Measurements from ENCODE around the gene TMEM53.

Gene TMEM53

DNA sequence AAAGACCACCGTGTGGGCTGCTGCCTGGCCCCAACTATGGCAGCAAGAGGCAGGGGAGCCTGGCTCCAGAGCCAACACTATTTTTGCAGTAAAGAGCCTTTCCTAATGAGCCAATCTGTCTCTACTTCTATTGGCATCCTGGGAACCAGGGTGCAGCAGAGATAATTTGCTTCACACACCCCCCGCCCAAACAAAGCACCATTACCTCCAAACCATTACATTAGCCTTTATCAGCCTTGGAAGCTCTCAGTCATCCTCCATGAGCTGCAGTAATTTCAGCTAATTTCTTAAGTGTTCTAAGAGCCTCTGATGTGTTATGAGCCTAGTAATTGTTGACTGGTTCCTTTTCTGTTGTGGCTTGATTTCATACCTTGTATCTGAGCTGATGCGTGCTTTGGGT, 21.8 kb upstream of the TMEM53 start:
- H3K36me3 ChIP-seq (ENCODE audit: control insufficient read depth, insufficient read depth, low read length, severe bottlenecking): no peaks in the 10 kb centered on the region
- H3K4me3 ChIP-seq (ENCODE audit: low read length): no peak overlapping the region
- H3K27me3 ChIP-seq (replicated peaks; ENCODE audit: control insufficient read depth, insufficient read depth, low read length): no peaks in the 10 kb centered on the region
- DNase-seq (ENCODE audit: low read depth): no peak
- no peak overlapping the region for H3K9ac ChIP-seq (ENCODE audit: low read length)
- H3K9me3 ChIP-seq (ENCODE audit: control insufficient read depth, low read length): no peaks in the 10 kb centered on the region
- H3K4me1 ChIP-seq (ENCODE audit: control insufficient read depth, insufficient read depth, low read length): no peaks in the 10 kb centered on the region

DNA sequence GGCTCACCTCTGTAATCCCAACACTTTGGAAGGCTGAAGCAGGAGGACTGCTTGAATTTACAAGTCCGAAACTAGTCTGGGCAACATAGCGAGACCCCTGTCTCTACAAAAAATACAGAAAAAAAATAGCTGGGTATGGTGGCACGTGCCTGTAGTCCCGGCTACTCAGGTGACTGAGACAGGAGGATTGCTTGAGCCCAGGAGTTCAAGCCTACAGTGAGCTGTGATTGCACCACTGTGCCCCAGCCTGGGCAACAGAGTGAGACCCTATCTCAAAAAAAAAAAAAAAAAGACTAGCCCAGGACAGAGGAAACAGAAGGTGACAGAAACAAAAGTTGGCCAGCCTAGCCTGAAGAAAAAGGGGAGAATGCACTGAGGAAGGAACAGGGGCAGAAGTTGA, 21.4 kb upstream of the TMEM53 start:
- no peak for DNase-seq (ENCODE audit: low read depth)
- H3K9me3 ChIP-seq (ENCODE audit: control insufficient read depth, low read length): no peaks in the 10 kb centered on the region
- H3K4me1 ChIP-seq (ENCODE audit: control insufficient read depth, insufficient read depth, low read length): no peaks in the 10 kb centered on the region
- H3K4me3 ChIP-seq (ENCODE audit: low read length): no peak overlapping the region
- H3K27me3 ChIP-seq (replicated peaks; ENCODE audit: control insufficient read depth, insufficient read depth, low read length): no peaks in the 10 kb centered on the region
- no peaks in the 10 kb centered on the region for H3K36me3 ChIP-seq (ENCODE audit: control insufficient read depth, insufficient read depth, low read length, severe bottlenecking)
- no peak overlapping the region for H3K9ac ChIP-seq (ENCODE audit: low read length)

- H3K9ac ChIP-seq (ENCODE audit: low read length): no peak overlapping the region
- no peaks in the 10 kb centered on the region for H3K9me3 ChIP-seq (ENCODE audit: control insufficient read depth, low read length)
- no peak overlapping the region for H3K4me3 ChIP-seq (ENCODE audit: low read length)
- no peak for DNase-seq (ENCODE audit: low read depth)
- H3K4me1 ChIP-seq (ENCODE audit: control insufficient read depth, insufficient read depth, low read length): no peaks in the 10 kb centered on the region
- H3K27me3 ChIP-seq (replicated peaks; ENCODE audit: control insufficient read depth, insufficient read depth, low read length): no peaks in the 10 kb centered on the region
- H3K36me3 ChIP-seq (ENCODE audit: control insufficient read depth, insufficient read depth, low read length, severe bottlenecking): no peaks in the 10 kb centered on the region
These were observed 20.7 kb upstream of the TMEM53 start for GRCh38 chr1:44694863-44695478.

DNA sequence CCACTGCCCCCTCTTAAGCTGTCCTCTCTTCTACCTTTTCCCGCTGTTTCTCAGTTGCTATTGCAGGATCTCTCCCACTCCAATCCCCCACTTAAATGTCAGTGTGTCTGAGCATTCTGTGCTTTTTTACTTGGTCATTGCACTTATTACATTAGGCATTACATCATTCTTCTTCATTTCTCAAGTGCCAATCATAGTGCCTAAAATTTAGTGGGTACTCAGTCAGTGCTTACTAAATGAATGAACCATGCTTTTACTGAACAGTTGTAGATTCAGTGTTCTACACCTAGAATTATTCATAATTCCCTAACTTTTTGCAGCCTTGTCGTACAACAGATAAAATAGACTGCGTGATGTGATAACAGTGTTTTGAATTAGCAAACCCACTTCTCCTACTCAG, 19.6 kb upstream of the TMEM53 start:
- no peak for DNase-seq (ENCODE audit: low read depth)
- no peaks in the 10 kb centered on the region for H3K27me3 ChIP-seq (replicated peaks; ENCODE audit: control insufficient read depth, insufficient read depth, low read length)
- no peaks in the 10 kb centered on the region for H3K4me1 ChIP-seq (ENCODE audit: control insufficient read depth, insufficient read depth, low read length)
- H3K9ac ChIP-seq (ENCODE audit: low read length): no peak overlapping the region
- H3K36me3 ChIP-seq (ENCODE audit: control insufficient read depth, insufficient read depth, low read length, severe bottlenecking): no peaks in the 10 kb centered on the region
- no peak overlapping the region for H3K4me3 ChIP-seq (ENCODE audit: low read length)
- H3K9me3 ChIP-seq (ENCODE audit: control insufficient read depth, low read length): no peaks in the 10 kb centered on the region

GRCh38 chr1:44693159-44693558, 18.9 kb upstream of the TMEM53 start:
- Histone ChIP-seq H3K9me3 (ENCODE audit: control insufficient read depth, low read length) (no peaks in the 10 kb centered on the region), H3K27me3 (replicated peaks; ENCODE audit: control insufficient read depth, insufficient read depth, low read length) (no peaks in the 10 kb centered on the region), H3K36me3 (ENCODE audit: control insufficient read depth, insufficient read depth, low read length, severe bottlenecking) (no peaks in the 10 kb centered on the region), H3K4me3 (ENCODE audit: low read length) (no peak overlapping the region), H3K4me1 (ENCODE audit: control insufficient read depth, insufficient read depth, low read length) (no peaks in the 10 kb centered on the region), H3K9ac (ENCODE audit: low read length) (no peak overlapping the region)
- DNase-seq (ENCODE audit: low read depth): no peak

GRCh38 chr1:44689447-44689765, 15.1 kb upstream of the TMEM53 start:
- no peaks in the 10 kb centered on the region for H3K27me3 ChIP-seq (replicated peaks; ENCODE audit: control insufficient read depth, insufficient read depth, low read length)
- no peak overlapping the region for H3K4me3 ChIP-seq (ENCODE audit: low read length)
- no peak overlapping the region for H3K9ac ChIP-seq (ENCODE audit: low read length)
- peaks cover 5% of the 10 kb centered on the region for H3K4me1 ChIP-seq (ENCODE audit: control insufficient read depth, insufficient read depth, low read length)
- no peaks in the 10 kb centered on the region for H3K9me3 ChIP-seq (ENCODE audit: control insufficient read depth, low read length)
- H3K36me3 ChIP-seq (ENCODE audit: control insufficient read depth, insufficient read depth, low read length, severe bottlenecking): no peaks in the 10 kb centered on the region
- DNase-seq (ENCODE audit: low read depth): no peak

GRCh38 chr1:44688760-44689446, 14.6 kb upstream of the TMEM53 start:
- Histone ChIP-seq H3K4me3 (ENCODE audit: low read length) (no peak overlapping the region), H3K9ac (ENCODE audit: low read length) (no peak overlapping the region), H3K36me3 (ENCODE audit: control insufficient read depth, insufficient read depth, low read length, severe bottlenecking) (no peaks in the 10 kb centered on the region), H3K9me3 (ENCODE audit: control insufficient read depth, low read length) (no peaks in the 10 kb centered on the region), H3K27me3 (replicated peaks; ENCODE audit: control insufficient read depth, insufficient read depth, low read length) (no peaks in the 10 kb centered on the region), H3K4me1 (ENCODE audit: control insufficient read depth, insufficient read depth, low read length) (peaks cover 5% of the 10 kb centered on the region)
- no peak for DNase-seq (ENCODE audit: low read depth)

DNA sequence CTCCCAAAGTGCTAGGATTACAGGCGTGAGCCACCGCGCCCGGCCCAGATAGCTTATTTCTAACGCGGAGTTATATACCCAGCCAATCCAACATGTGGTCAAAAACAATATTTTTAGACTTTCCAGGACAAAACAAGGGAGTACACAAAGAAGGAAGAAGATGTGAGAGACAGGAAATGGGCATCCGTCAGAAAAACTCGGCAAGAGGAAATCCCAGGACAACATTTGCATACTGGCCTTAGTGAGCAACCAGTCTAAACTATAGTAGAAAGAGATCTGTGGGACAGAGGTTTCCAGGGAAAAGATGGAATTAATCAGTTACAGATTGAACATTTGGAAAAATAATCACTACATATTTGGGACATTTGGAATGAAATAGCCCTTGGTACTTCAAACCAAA, 11.6 kb upstream of the TMEM53 start:
- H3K9ac ChIP-seq (ENCODE audit: low read length): no peak overlapping the region
- H3K4me1 ChIP-seq (ENCODE audit: control insufficient read depth, insufficient read depth, low read length): peaks cover 5% of the 10 kb centered on the region
- no peak overlapping the region for H3K4me3 ChIP-seq (ENCODE audit: low read length)
- H3K36me3 ChIP-seq (ENCODE audit: control insufficient read depth, insufficient read depth, low read length, severe bottlenecking): no peaks in the 10 kb centered on the region
- H3K9me3 ChIP-seq (ENCODE audit: control insufficient read depth, low read length): no peaks in the 10 kb centered on the region
- no peaks in the 10 kb centered on the region for H3K27me3 ChIP-seq (replicated peaks; ENCODE audit: control insufficient read depth, insufficient read depth, low read length)
- DNase-seq (ENCODE audit: low read depth): no peak

DNA sequence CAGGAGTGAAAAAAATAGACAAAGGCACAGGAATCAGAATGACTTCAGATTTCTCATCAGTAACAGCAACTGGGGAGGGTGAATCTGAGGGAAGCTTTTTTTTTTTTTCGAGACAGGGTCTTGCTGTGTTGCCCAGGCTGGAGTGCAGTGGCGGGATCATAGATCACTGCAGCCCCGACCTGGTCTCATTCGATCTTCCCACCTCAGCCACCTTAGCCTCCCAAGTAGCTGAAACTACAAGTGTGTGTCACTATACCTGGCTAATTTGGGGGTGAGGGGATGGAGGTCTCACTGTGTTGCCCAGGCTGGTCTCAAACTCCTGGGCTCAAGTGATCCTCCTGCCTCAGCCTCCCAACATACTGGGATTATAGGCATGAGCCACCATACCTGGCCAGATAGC, 10.9 kb upstream of the TMEM53 start:
- no peak for DNase-seq (ENCODE audit: low read depth)
- no peaks in the 10 kb centered on the region for H3K9me3 ChIP-seq (ENCODE audit: control insufficient read depth, low read length)
- no peak overlapping the region for H3K4me3 ChIP-seq (ENCODE audit: low read length)
- H3K9ac ChIP-seq (ENCODE audit: low read length): no peak overlapping the region
- H3K4me1 ChIP-seq (ENCODE audit: control insufficient read depth, insufficient read depth, low read length): peaks cover 5% of the 10 kb centered on the region
- H3K36me3 ChIP-seq (ENCODE audit: control insufficient read depth, insufficient read depth, low read length, severe bottlenecking): no peaks in the 10 kb centered on the region
- H3K27me3 ChIP-seq (replicated peaks; ENCODE audit: control insufficient read depth, insufficient read depth, low read length): no peaks in the 10 kb centered on the region

GRCh38 chr1:44684525-44684924, 10.2 kb upstream of the TMEM53 start:
- no peaks in the 10 kb centered on the region for H3K27me3 ChIP-seq (replicated peaks; ENCODE audit: control insufficient read depth, insufficient read depth, low read length)
- peaks cover 5% of the 10 kb centered on the region for H3K4me1 ChIP-seq (ENCODE audit: control insufficient read depth, insufficient read depth, low read length)
- no peak overlapping the region for H3K9ac ChIP-seq (ENCODE audit: low read length)
- no peak for DNase-seq (ENCODE audit: low read depth)
- no peaks in the 10 kb centered on the region for H3K9me3 ChIP-seq (ENCODE audit: control insufficient read depth, low read length)
- no peak overlapping the region for H3K4me3 ChIP-seq (ENCODE audit: low read length)
- H3K36me3 ChIP-seq (ENCODE audit: control insufficient read depth, insufficient read depth, low read length, severe bottlenecking): no peaks in the 10 kb centered on the region

DNA sequence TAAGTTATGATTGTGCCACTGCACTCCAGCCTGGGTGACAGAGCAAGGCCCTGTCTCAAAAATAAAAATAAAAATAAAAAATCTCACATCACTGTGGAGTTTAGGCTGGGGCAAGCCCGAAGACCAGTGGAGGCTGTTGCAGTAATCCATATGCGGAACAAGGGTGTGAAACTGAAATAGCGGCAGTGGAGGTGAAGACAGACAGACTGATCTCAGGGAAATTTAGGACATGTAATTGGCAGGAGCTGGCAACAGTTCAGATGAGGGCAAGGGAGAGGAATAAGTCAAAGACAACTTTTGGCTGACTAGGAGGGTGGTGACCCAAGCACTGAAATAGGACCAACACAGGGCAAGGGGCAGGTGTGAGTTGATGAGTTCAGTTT, 8.6 kb upstream of the TMEM53 start:
- no peaks in the 10 kb centered on the region for H3K27me3 ChIP-seq (replicated peaks; ENCODE audit: control insufficient read depth, insufficient read depth, low read length)
- DNase-seq (ENCODE audit: low read depth): no peak
- peaks cover 16% of the 10 kb centered on the region for H3K4me1 ChIP-seq (ENCODE audit: control insufficient read depth, insufficient read depth, low read length)
- H3K36me3 ChIP-seq (ENCODE audit: control insufficient read depth, insufficient read depth, low read length, severe bottlenecking): no peaks in the 10 kb centered on the region
- H3K9me3 ChIP-seq (ENCODE audit: control insufficient read depth, low read length): no peaks in the 10 kb centered on the region
- H3K4me3 ChIP-seq (ENCODE audit: low read length): no peak overlapping the region
- no peak overlapping the region for H3K9ac ChIP-seq (ENCODE audit: low read length)
